ENCODE data around the gene NFU1. TPM values are rescaled to one million over a fixed set of nuclear protein-coding genes. Genes with fewer than 3 reads are reported as not detected.

NFU1 gene
- total and polyA plus RNA-seq, 2 of the 13 experiments (the other 11 are each of a cell fraction or from before 2014, with no cell fraction given) = 39.1 to 84.0 TPM

- TF ChIP-seq, protein P1, sequence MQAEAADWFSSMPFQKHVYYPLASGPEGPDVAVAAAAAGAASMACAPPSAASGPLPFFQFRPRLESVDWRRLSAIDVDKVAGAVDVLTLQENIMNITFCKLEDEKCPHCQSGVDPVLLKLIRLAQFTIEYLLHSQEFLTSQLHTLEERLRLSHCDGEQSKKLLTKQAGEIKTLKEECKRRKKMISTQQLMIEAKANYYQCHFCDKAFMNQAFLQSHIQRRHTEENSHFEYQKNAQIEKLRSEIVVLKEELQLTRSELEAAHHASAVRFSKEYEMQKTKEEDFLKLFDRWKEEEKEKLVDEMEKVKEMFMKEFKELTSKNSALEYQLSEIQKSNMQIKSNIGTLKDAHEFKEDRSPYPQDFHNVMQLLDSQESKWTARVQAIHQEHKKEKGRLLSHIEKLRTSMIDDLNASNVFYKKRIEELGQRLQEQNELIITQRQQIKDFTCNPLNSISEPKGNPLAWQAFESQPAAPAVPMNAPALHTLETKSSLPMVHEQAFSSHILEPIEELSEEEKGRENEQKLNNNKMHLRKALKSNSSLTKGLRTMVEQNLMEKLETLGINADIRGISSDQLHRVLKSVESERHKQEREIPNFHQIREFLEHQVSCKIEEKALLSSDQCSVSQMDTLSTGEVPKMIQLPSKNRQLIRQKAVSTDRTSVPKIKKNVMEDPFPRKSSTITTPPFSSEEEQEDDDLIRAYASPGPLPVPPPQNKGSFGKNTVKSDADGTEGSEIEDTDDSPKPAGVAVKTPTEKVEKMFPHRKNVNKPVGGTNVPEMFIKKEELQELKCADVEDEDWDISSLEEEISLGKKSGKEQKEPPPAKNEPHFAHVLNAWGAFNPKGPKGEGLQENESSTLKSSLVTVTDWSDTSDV (CRISPR knock-in tag; IDR thresholded peaks at IDR 0.05) = peak; percentile 77
- TF ChIP-seq, protein P2, sequence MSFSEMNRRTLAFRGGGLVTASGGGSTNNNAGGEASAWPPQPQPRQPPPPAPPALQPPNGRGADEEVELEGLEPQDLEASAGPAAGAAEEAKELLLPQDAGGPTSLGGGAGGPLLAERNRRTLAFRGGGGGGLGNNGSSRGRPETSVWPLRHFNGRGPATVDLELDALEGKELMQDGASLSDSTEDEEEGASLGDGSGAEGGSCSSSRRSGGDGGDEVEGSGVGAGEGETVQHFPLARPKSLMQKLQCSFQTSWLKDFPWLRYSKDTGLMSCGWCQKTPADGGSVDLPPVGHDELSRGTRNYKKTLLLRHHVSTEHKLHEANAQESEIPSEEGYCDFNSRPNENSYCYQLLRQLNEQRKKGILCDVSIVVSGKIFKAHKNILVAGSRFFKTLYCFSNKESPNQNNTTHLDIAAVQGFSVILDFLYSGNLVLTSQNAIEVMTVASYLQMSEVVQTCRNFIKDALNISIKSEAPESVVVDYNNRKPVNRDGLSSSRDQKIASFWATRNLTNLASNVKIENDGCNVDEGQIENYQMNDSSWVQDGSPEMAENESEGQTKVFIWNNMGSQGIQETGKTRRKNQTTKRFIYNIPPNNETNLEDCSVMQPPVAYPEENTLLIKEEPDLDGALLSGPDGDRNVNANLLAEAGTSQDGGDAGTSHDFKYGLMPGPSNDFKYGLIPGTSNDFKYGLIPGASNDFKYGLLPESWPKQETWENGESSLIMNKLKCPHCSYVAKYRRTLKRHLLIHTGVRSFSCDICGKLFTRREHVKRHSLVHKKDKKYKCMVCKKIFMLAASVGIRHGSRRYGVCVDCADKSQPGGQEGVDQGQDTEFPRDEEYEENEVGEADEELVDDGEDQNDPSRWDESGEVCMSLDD (CRISPR knock-in tag; IDR thresholded peaks at IDR 0.05; ENCODE audit: borderline replicate concordance) = peak; percentile 60; the same call in 1 of the 2 replicates
- TF ChIP-seq ZFY (CRISPR knock-in tag; IDR thresholded peaks at IDR 0.05) (peak; percentile 93), SOX6 (IDR thresholded peaks at IDR 0.05) (no peak), SOX6 (CRISPR knock-in tag; IDR thresholded peaks at IDR 0.05) (peak; percentile 30; the same call in 1 of the 2 replicates), ZNF713 (CRISPR knock-in tag; IDR thresholded peaks at IDR 0.05) (no peak), RXRB (CRISPR knock-in tag; IDR thresholded peaks at IDR 0.05; ENCODE audit: borderline replicate concordance) (peak; percentile 48; the same call in 1 of the 2 replicates), ZNF235 (CRISPR knock-in tag; IDR thresholded peaks at IDR 0.05; ENCODE audit: borderline replicate concordance) (peak; percentile 89), SIN3A (IDR thresholded peaks at IDR 0.05; ENCODE audit: borderline replicate concordance, low read depth, low read length) (peak; percentile 10; the same call in 1 of the 2 replicates), EP300 (IDR thresholded peaks at IDR 0.05; ENCODE audit: low read depth in 2 of 2, low read length in 2 of 2) (peak in 1 of 2 experiments; percentile 59; a peak in 1 of 4 replicates), EP300 (CRISPR knock-in tag; IDR thresholded peaks at IDR 0.05; ENCODE audit: borderline replicate concordance) (no peak; the same call in none of the 2 replicates), SIX1 (CRISPR knock-in tag; IDR thresholded peaks at IDR 0.05; ENCODE audit: borderline replicate concordance) (0 out of 2 replicates have a peak, but pooled peaks have one; percentile 7), CERS6 (CRISPR knock-in tag; IDR thresholded peaks at IDR 0.05) (no peak; the same call in 1 of the 2 replicates), STAG1 (CRISPR knock-in tag; IDR thresholded peaks at IDR 0.05) (no peak), ZNF550 (CRISPR knock-in tag; IDR thresholded peaks at IDR 0.05; ENCODE audit: borderline replicate concordance) (no peak), ZSCAN31 (CRISPR knock-in tag; IDR thresholded peaks at IDR 0.05; ENCODE audit: low read depth) (peak; percentile 93)
- TF ChIP-seq, protein P3, sequence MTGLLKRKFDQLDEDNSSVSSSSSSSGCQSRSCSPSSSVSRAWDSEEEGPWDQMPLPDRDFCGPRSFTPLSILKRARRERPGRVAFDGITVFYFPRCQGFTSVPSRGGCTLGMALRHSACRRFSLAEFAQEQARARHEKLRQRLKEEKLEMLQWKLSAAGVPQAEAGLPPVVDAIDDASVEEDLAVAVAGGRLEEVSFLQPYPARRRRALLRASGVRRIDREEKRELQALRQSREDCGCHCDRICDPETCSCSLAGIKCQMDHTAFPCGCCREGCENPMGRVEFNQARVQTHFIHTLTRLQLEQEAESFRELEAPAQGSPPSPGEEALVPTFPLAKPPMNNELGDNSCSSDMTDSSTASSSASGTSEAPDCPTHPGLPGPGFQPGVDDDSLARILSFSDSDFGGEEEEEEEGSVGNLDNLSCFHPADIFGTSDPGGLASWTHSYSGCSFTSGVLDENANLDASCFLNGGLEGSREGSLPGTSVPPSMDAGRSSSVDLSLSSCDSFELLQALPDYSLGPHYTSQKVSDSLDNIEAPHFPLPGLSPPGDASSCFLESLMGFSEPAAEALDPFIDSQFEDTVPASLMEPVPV (CRISPR knock-in tag; IDR thresholded peaks at IDR 0.05) = peak; percentile 93
- TF ChIP-seq, protein P4, sequence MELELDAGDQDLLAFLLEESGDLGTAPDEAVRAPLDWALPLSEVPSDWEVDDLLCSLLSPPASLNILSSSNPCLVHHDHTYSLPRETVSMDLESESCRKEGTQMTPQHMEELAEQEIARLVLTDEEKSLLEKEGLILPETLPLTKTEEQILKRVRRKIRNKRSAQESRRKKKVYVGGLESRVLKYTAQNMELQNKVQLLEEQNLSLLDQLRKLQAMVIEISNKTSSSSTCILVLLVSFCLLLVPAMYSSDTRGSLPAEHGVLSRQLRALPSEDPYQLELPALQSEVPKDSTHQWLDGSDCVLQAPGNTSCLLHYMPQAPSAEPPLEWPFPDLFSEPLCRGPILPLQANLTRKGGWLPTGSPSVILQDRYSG (CRISPR knock-in tag; IDR thresholded peaks at IDR 0.05) = no peak
Observed at GRCh38 chr2:69386789-69387734, 50.2 kb downstream of the NFU1 start, which contains the start of gene GFPT1 (continued).

Measured in HepG2 (cell line).